Adrenal gland (tissue), 5 donors: ENCODE data around the gene OR14J1.

Experiments used
- POLR2A ChIP-seq, 2 donors: fragments of 450-650 bp; IDR thresholded peaks; one replicate each; pipeline ENCODE4 v1.6.1; 2017; ENCODE audit warnings: antibody characterized with exemption in 2 of 2, mild to moderate bottlenecking in 2 of 2, moderate library complexity in 1 of 2
- TF ChIP-seq, protein P1 (sequence below), 6 experiments: fragments of 450-650 bp in 4 of 6; fragments of 200-600 bp in 2 of 6; sonication (generic) in 1 of 6; IDR thresholded peaks; 1 replicate in 5 of 6; 2 replicates in 1 of 6; pipeline versions ENCODE4 v1.5.1 to v1.8.0; 2016 to 2021; ENCODE audit warnings: antibody characterized with exemption in 6 of 6, mild to moderate bottlenecking in 2 of 6, moderate library complexity in 1 of 6
- donor health status: DM: no; HTN: no; CAD: no.

DNA sequence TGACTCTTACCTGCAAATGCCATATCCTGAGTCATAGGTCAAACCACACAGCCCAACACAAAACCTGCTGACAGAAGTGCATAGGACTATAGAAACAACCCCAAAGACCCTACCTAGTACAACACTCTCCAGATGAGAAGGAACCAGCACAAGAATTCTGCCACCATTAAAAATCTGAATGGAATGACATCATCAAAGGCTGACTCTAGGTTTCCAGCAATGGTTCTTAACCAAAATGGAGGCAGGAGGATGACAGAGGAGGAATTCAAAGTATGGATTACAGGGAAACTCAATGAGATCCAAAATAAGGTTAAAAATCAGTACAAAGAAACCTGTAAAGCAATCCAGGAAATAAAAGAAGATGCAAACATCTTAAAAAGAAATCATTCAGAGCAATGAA, 31.2 kb downstream of the OR14J1 start:
- TF ChIP-seq, protein P1, sequence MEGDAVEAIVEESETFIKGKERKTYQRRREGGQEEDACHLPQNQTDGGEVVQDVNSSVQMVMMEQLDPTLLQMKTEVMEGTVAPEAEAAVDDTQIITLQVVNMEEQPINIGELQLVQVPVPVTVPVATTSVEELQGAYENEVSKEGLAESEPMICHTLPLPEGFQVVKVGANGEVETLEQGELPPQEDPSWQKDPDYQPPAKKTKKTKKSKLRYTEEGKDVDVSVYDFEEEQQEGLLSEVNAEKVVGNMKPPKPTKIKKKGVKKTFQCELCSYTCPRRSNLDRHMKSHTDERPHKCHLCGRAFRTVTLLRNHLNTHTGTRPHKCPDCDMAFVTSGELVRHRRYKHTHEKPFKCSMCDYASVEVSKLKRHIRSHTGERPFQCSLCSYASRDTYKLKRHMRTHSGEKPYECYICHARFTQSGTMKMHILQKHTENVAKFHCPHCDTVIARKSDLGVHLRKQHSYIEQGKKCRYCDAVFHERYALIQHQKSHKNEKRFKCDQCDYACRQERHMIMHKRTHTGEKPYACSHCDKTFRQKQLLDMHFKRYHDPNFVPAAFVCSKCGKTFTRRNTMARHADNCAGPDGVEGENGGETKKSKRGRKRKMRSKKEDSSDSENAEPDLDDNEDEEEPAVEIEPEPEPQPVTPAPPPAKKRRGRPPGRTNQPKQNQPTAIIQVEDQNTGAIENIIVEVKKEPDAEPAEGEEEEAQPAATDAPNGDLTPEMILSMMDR (IDR thresholded peaks at IDR 0.05): no peak
- no peak for TF ChIP-seq POLR2A (IDR thresholded peaks at IDR 0.05)
